H1 (cell line): ENCODE results near the gene NAA16. TPM values are rescaled to one million over a fixed set of nuclear protein-coding genes. Genes with fewer than 3 reads are reported as not detected.

Source experiments
- CTCF ChIA-PET: fragments of 300-600 bp; sonication (Branson Sonifier 250); formaldehyde crosslinking; loops from one replicate; lab custom pipeline; 2021; ENCODE audit not compliant: partially characterized antibody; lab: Charles Lee
- POLR2A ChIA-PET: fragments of 300-600 bp; sonication (Branson Sonifier 250); formaldehyde crosslinking; loops from one replicate; lab custom pipeline; 2021; ENCODE audit warnings: inconsistent platforms; ENCODE audit not compliant: partially characterized antibody; lab: Charles Lee
- DNase-seq, 2 experiments: peaks; one replicate each; pipeline versions ENCODE4 v3.0.0 to v3.0.0-alpha.2; 2010 to 2022; ENCODE audit warnings: low spot score in 2 of 2, low read depth in 1 of 2, mixed read lengths in 1 of 2
- FAIRE-seq: peaks from 2 replicates; lab custom pipeline; 2011; peaks lifted over from hg19 to GRCh38; lab: Jason Lieb, UNC
- H2AFZ ChIP-seq: 2 replicates; pipeline ENCODE4 v1.8.1; 2012; ENCODE audit warnings: low read length, inconsistent platforms
- H2AK5ac ChIP-seq: 2 replicates; pipeline ENCODE4 v1.6.1; 2013; ENCODE audit warnings: low read depth, low read length
- H2BK120ac ChIP-seq: replicated peaks from 2 replicates; pipeline ENCODE3; 2013; ENCODE audit warnings: low read depth, low read length, inconsistent platforms
- H2BK12ac ChIP-seq: 2 replicates; pipeline ENCODE4 v1.6.1; 2013; ENCODE audit warnings: low read depth, low read length
- H2BK15ac ChIP-seq: 2 replicates; pipeline ENCODE4 v1.6.1; 2013; ENCODE audit warnings: low read length
- H2BK20ac ChIP-seq: 2 replicates; pipeline ENCODE4 v1.6.1; 2013; ENCODE audit warnings: low read length
- H2BK5ac ChIP-seq: 2 replicates; pipeline ENCODE4 v1.6.1; 2013; ENCODE audit warnings: low read depth, low read length
- H3K14ac ChIP-seq: 2 replicates; pipeline ENCODE4 v1.6.1; 2013; ENCODE audit warnings: inconsistent platforms; ENCODE audit not compliant: insufficient read length
- H3K18ac ChIP-seq: 2 replicates; pipeline ENCODE4 v1.6.1; 2013; ENCODE audit warnings: low read length; ENCODE audit errors: extremely low read depth
- H3K23ac ChIP-seq: 2 replicates; pipeline ENCODE4 v1.6.1; 2013; ENCODE audit warnings: inconsistent platforms; ENCODE audit not compliant: insufficient read length
- H3K23me2 ChIP-seq: 2 replicates; pipeline ENCODE4 v1.6.1; 2013; ENCODE audit warnings: low read depth, low read length
- H3K27ac ChIP-seq: 2 replicates; pipeline ENCODE4 v1.6.1; 2011; ENCODE audit warnings: low read depth, low read length, inconsistent platforms
- H3K27me3 ChIP-seq, 4 experiments: replicated peaks in 1 of 4; 1 replicate in 1 of 4; 2 replicates in 3 of 4; pipeline versions ENCODE4 v1.6.1 to v1.8.1; 2011 to 2013; ENCODE audit warnings: low read length in 3 of 4, mild to moderate bottlenecking in 3 of 4, inconsistent platforms in 2 of 4, mixed read lengths in 2 of 4, moderate library complexity in 1 of 4; ENCODE audit not compliant: control insufficient read depth in 3 of 4, insufficient read depth in 3 of 4; ENCODE audit errors: extremely low read depth in 1 of 4
- H3K36me3 ChIP-seq, 4 experiments: 2 replicates each; pipeline versions ENCODE4 v1.6.1 to v1.8.1; 2011 to 2013; ENCODE audit warnings: mild to moderate bottlenecking in 4 of 4, low read length in 3 of 4, moderate library complexity in 2 of 4, control low read depth in 1 of 4, inconsistent platforms in 1 of 4; ENCODE audit not compliant: insufficient read depth in 4 of 4, control insufficient read depth in 2 of 4
- H3K4ac ChIP-seq: replicated peaks from 2 replicates; pipeline ENCODE3; 2013; ENCODE audit warnings: low read length, low read depth, mixed read lengths, inconsistent platforms; ENCODE audit not compliant: insufficient read length
- H3K4me1 ChIP-seq, 4 experiments: replicated peaks in 1 of 4; 1 replicate in 1 of 4; 2 replicates in 3 of 4; pipeline versions ENCODE4 v1.6.1 to v1.8.1; 2011 to 2013; ENCODE audit warnings: low read length in 3 of 4, inconsistent platforms in 2 of 4, mixed read lengths in 1 of 4; ENCODE audit not compliant: insufficient read depth in 4 of 4, control insufficient read depth in 3 of 4
- H3K4me2 ChIP-seq, 2 experiments: 2 replicates each; pipeline versions ENCODE4 v1.6.1 to v1.8.1; 2011 to 2013; ENCODE audit warnings: low read depth in 2 of 2, low read length in 2 of 2, control low read depth in 1 of 2, inconsistent platforms in 1 of 2, mild to moderate bottlenecking in 1 of 2; ENCODE audit not compliant: insufficient read depth in 1 of 2
- H3K4me3 ChIP-seq, 4 experiments: fragments of 200-600, 300-600 bp in 1 of 4; sonication (generic), shearing (Covaris generic), sonication (Bioruptor Twin) in 1 of 4; 2 replicates each; pipeline versions ENCODE4 v1.5.1 to v1.8.1; 2011 to 2016; ENCODE audit warnings: low read length in 4 of 4, low read depth in 3 of 4, control low read depth in 2 of 4, inconsistent platforms in 2 of 4, mild to moderate bottlenecking in 2 of 4, mixed read lengths in 1 of 4, moderate library complexity in 1 of 4; ENCODE audit not compliant: insufficient read depth in 2 of 4; ENCODE audit errors: extremely low read depth in 1 of 4
- H3K56ac ChIP-seq: replicated peaks from 2 replicates; pipeline ENCODE3; 2013; ENCODE audit warnings: low read depth, mild to moderate bottlenecking, mixed read lengths, low read length, inconsistent platforms; ENCODE audit not compliant: insufficient read length
- H3K79me1 ChIP-seq: 2 replicates; pipeline ENCODE4 v1.6.1; 2013; ENCODE audit warnings: low read depth, low read length, control low read depth
- H3K79me2 ChIP-seq, 2 experiments: 2 replicates each; pipeline versions ENCODE4 v1.6.1 to v1.8.1; 2012 to 2013; ENCODE audit warnings: low read length in 2 of 2, mild to moderate bottlenecking in 2 of 2, inconsistent platforms in 1 of 2; ENCODE audit not compliant: insufficient read depth in 2 of 2, control insufficient read depth in 1 of 2
- H3K9ac ChIP-seq, 4 experiments: replicated peaks in 1 of 4; 1 replicate in 1 of 4; 2 replicates in 3 of 4; pipeline versions ENCODE4 v1.6.1 to v1.8.1; 2011 to 2013; ENCODE audit warnings: low read depth in 3 of 4, low read length in 3 of 4, control low read depth in 2 of 4, mild to moderate bottlenecking in 2 of 4, moderate library complexity in 2 of 4, inconsistent platforms in 1 of 4; ENCODE audit errors: extremely low read depth in 1 of 4
- H3K9me3 ChIP-seq, 2 experiments: 2 replicates each; pipeline versions ENCODE4 v1.6.1 to v1.8.1; 2012 to 2013; ENCODE audit warnings: mild to moderate bottlenecking in 2 of 2, moderate library complexity in 2 of 2, control low read depth in 1 of 2, inconsistent platforms in 1 of 2, low read depth in 1 of 2, low read length in 1 of 2, mixed read lengths in 1 of 2; ENCODE audit not compliant: insufficient read depth in 2 of 2
- H4K20me1 ChIP-seq, 2 experiments: replicated peaks in 1 of 2; 2 replicates each; pipeline versions ENCODE3 to v1.8.1; 2011 to 2013; ENCODE audit warnings: inconsistent platforms in 2 of 2, low read length in 2 of 2, mild to moderate bottlenecking in 1 of 2; ENCODE audit not compliant: insufficient read depth in 2 of 2, control insufficient read depth in 1 of 2
- H4K5ac ChIP-seq: 2 replicates; pipeline ENCODE4 v1.6.1; 2013; ENCODE audit warnings: low read length, low read depth, mixed read lengths, inconsistent platforms; ENCODE audit not compliant: insufficient read length
- H4K8ac ChIP-seq: 2 replicates; pipeline ENCODE4 v1.8.0; 2013; ENCODE audit warnings: mild to moderate bottlenecking, moderate library complexity, low read length, inconsistent platforms; ENCODE audit not compliant: insufficient read depth; ENCODE audit errors: extremely low read depth
- H4K91ac ChIP-seq: replicated peaks from 2 replicates; pipeline ENCODE3; 2013; ENCODE audit warnings: low read length, mixed read lengths, inconsistent platforms; ENCODE audit not compliant: insufficient read length
- BCL11A ChIP-seq, 2 experiments: IDR thresholded peaks; one replicate each; pipeline ENCODE4 v1.6.1; 2011; ENCODE audit warnings: low read depth in 2 of 2, low read length in 2 of 2, mild to moderate bottlenecking in 2 of 2
- BRCA1 ChIP-seq: IDR thresholded peaks from 2 replicates; pipeline ENCODE4 v1.6.1; 2012; ENCODE audit warnings: low read depth, low read length, improper control_type of control experiment
- CBX8 ChIP-seq: fragments of 300-800, 300-1000 bp; sonication (generic); IDR thresholded peaks from 2 replicates; pipeline ENCODE4 v1.7.1; 2016; ENCODE audit warnings: low read depth, low read length, borderline replicate concordance
- EP300 ChIP-seq, 2 experiments: IDR thresholded peaks; 1 replicate in 1 of 2; 2 replicates in 1 of 2; pipeline ENCODE4 v1.6.1; 2011 to 2012; ENCODE audit warnings: low read depth in 2 of 2, low read length in 2 of 2, mild to moderate bottlenecking in 2 of 2, borderline replicate concordance in 1 of 2, inconsistent platforms in 1 of 2, moderate library complexity in 1 of 2
- JUN ChIP-seq: IDR thresholded peaks from 2 replicates; pipeline ENCODE4 v1.6.1; 2011; ENCODE audit warnings: low read depth, mild to moderate bottlenecking, improper control_type of control experiment, low read length
- NANOG ChIP-seq: IDR thresholded peaks from 2 replicates; pipeline ENCODE4 v1.6.1; 2011; ENCODE audit warnings: low read length, low read depth, mild to moderate bottlenecking, inconsistent platforms; ENCODE audit not compliant: insufficient read depth, poor library complexity, severe bottlenecking
- POLR2AphosphoS5 ChIP-seq: IDR thresholded peaks from 2 replicates; pipeline ENCODE4 v1.6.1; 2011; ENCODE audit warnings: low read depth, low read length
- RFX5 ChIP-seq: IDR thresholded peaks from 2 replicates; pipeline ENCODE4 v1.6.1; 2011; ENCODE audit warnings: low read depth, low read length, improper control_type of control experiment, borderline replicate concordance
- SAP30 ChIP-seq: fragments of 300-600 bp; sonication (generic); IDR thresholded peaks from 2 replicates; pipeline ENCODE4 v1.7.1; 2012; ENCODE audit warnings: low read length, moderate library complexity, mild to moderate bottlenecking, inconsistent platforms; ENCODE audit not compliant: insufficient read depth, insufficient replicate concordance
- SP1 ChIP-seq: IDR thresholded peaks from 2 replicates; pipeline ENCODE4 v1.6.1; 2011; ENCODE audit warnings: low read depth, low read length
- SP4 ChIP-seq: IDR thresholded peaks from 2 replicates; pipeline ENCODE4 v1.6.1; 2012; ENCODE audit warnings: low read length, inconsistent platforms
- SRF ChIP-seq: IDR thresholded peaks from 2 replicates; pipeline ENCODE4 v1.6.1; 2011; ENCODE audit warnings: mild to moderate bottlenecking, low read depth, low read length, moderate library complexity
- TCF12 ChIP-seq: IDR thresholded peaks from 2 replicates; pipeline ENCODE4 v1.6.1; 2011; ENCODE audit warnings: low read depth, mild to moderate bottlenecking, low read length
- WGBS, 2 experiments: shearing (Covaris generic) in 1 of 2; methylation state at CpG; one replicate each; pipeline versions ENCODE4 v1.1.6 to v1.1.7; 2013 to 2015; ENCODE audit warnings: low lambda C conversion rate in 2 of 2, mixed read lengths in 2 of 2, inconsistent platforms in 1 of 2, low coverage in 1 of 2, missing lambda C conversion rate in 1 of 2; ENCODE audit not compliant: insufficient replicate concordance in 2 of 2, insufficient coverage in 1 of 2, insufficient read length in 1 of 2; ENCODE audit errors: extremely low coverage in 1 of 2, missing lambda C conversion rate in 1 of 2; 5-methylcytosine and 5-hydroxymethylcytosine counted together
- polyA plus RNA-seq, 7 experiments: library from polyadenylated mRNA; depleted of rRNA in 3 of 7; stranded (reverse) in 5 of 7; unstranded in 2 of 7; fragments of >200 nt in 5 of 7; fragments of 200-250 nt in 2 of 7; gene quantifications; 1 replicate in 5 of 7; 2 replicates in 1 of 7; 4 replicates in 1 of 7; pipeline versions ENCODE4 v1.2.1 to v1.2.3, GENCODE V29; 2011 to 2013; ENCODE audit warnings: missing spikeins in 2 of 7, mixed read lengths in 2 of 7
- total RNA-seq: library from RNA; stranded (reverse); fragmentation: NEBNext Ultra II Directional; extraction: Animal tissue kit (Norgen Biotek cat#: 25700); gene quantifications from 2 replicates; pipeline ENCODE4 v1.2.1, GENCODE V29; 2021
- TF ChIP-seq, protein P1 (sequence below): IDR thresholded peaks from 2 replicates; pipeline ENCODE4 v1.6.1; 2012; ENCODE audit warnings: low read length, inconsistent platforms

Gene NAA16
- total and polyA plus RNA-seq, 2 of the 8 experiments (the other 6 are each of a cell fraction or from before 2014, with no cell fraction given), result 11.4 to 40.0 TPM

DNA sequence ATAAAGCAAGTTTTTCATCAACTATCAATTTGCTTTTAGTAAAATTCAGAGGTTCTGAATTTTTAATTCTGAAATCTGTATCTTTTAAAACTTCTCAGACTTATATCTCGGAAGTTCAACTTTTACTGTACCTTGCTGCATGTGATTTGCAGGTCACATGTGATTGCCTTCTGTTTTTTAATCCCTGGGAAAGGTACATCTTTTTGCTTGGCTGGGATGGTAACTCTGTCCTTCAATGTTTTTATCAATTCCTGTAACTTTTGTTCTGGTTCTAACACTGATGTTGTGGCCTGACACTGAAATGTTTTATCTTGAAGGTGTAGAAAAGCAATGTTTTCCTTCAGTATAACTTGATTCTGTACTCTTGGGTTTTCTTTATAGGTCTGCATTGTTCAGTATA lies 16.2 kb upstream of the NAA16 start:
- H3K4me2 ChIP-seq, result no peak overlapping the region
- no peak overlapping the region for H2BK5ac ChIP-seq
- H2AFZ ChIP-seq, result no peak overlapping the region
- WGBS, 2 experiments, result 88% methylated on average over 1 of the region's 1 CpG; no CpG with 5 or more reads in 1 of the 2 experiments
- H2AK5ac ChIP-seq, result no peak overlapping the region
- H2BK120ac ChIP-seq, result no peak overlapping the region
- no peak for DNase-seq
- H2BK15ac ChIP-seq, result no peak overlapping the region
- no peaks in the 10 kb centered on the region for H3K79me1 ChIP-seq
- H3K4me3 ChIP-seq, result no peak overlapping the region
- H3K23ac ChIP-seq, result no peak overlapping the region
- no peaks in the 10 kb centered on the region for H3K4me1 ChIP-seq
- no peaks in the 10 kb centered on the region; a peak in 1 of 4 replicates for H3K9me3 ChIP-seq
- H3K27me3 ChIP-seq, result no peaks in the 10 kb centered on the region
- H3K18ac ChIP-seq, result no peak overlapping the region
- no peak overlapping the region for H4K91ac ChIP-seq
- ChIA-PET POLR2A (no interaction called here), CTCF (no interaction called here)
- no peak overlapping the region for H3K14ac ChIP-seq
- no peaks in the 10 kb centered on the region for H3K36me3 ChIP-seq
- H3K9ac ChIP-seq, result no peak overlapping the region
- H4K20me1 ChIP-seq, result no peaks in the 10 kb centered on the region
- FAIRE-seq, result no peak
- no peak overlapping the region for H4K5ac ChIP-seq
- H3K23me2 ChIP-seq, result no peaks in the 10 kb centered on the region
- H2BK20ac ChIP-seq, result no peak overlapping the region
- H3K27ac ChIP-seq, result no peak overlapping the region
- no peak overlapping the region for H4K8ac ChIP-seq
- H3K79me2 ChIP-seq, result no peaks in the 10 kb centered on the region
- no peak overlapping the region for H3K56ac ChIP-seq
- H2BK12ac ChIP-seq, result no peak overlapping the region
- H3K4ac ChIP-seq, result no peak overlapping the region
- no peak for TF ChIP-seq SAP30
- TF ChIP-seq NANOG, result no peak
- no peak for TF ChIP-seq CBX8
- no peak for TF ChIP-seq SRF
- TF ChIP-seq BCL11A (IDR thresholded peaks at IDR 0.05; ENCODE audit: low read depth in 2 of 2, low read length in 2 of 2), result no peak
- no peak for TF ChIP-seq JUN
- no peak for TF ChIP-seq POLR2AphosphoS5
- no peak for TF ChIP-seq TCF12
- no peak for TF ChIP-seq RFX5
- TF ChIP-seq, protein P1, sequence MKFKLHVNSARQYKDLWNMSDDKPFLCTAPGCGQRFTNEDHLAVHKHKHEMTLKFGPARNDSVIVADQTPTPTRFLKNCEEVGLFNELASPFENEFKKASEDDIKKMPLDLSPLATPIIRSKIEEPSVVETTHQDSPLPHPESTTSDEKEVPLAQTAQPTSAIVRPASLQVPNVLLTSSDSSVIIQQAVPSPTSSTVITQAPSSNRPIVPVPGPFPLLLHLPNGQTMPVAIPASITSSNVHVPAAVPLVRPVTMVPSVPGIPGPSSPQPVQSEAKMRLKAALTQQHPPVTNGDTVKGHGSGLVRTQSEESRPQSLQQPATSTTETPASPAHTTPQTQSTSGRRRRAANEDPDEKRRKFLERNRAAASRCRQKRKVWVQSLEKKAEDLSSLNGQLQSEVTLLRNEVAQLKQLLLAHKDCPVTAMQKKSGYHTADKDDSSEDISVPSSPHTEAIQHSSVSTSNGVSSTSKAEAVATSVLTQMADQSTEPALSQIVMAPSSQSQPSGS, result no peak
- TF ChIP-seq SP4, result no peak
- no peak for TF ChIP-seq EP300 (IDR thresholded peaks at IDR 0.05; ENCODE audit: borderline replicate concordance in 1 of 2, low read depth in 2 of 2, low read length in 2 of 2)
- no peak for TF ChIP-seq SP1
- no peak for TF ChIP-seq BRCA1
